Measurements from ENCODE around the gene COX5A. TPM values are rescaled to one million over a fixed set of nuclear protein-coding genes. Genes with fewer than 3 reads are reported as not detected.

The COX5A gene
- 10 to 100 TPM; 45.2 to 66.3 TPM for total RNA-seq

- Histone ChIP-seq H3K36me3 (no peaks in the 10 kb centered on the region), H3K9me3 (no peaks in the 10 kb centered on the region), H3K4me3 (peak within 1 kb of the TSS; percentile 88), H3K27ac (peak within 1 kb of the TSS; percentile 87), H3K4me1 (ENCODE audit: control insufficient read depth in 1 of 2, low read depth in 2 of 2) (peaks cover 0 to 16% of the 10 kb centered on the region in 2 donors), H3K27me3 (replicated peaks; ENCODE audit: insufficient read depth) (no peaks in the 10 kb centered on the region)
- DNase-seq (ENCODE audit: low spot score) (peak; percentile 94), ATAC-seq (ENCODE audit: insufficient number of reproducible peaks, low FRiP score, low read depth) (peak; percentile 90)
- TF ChIP-seq CTCF (IDR thresholded peaks at IDR 0.05): no peak
Observed at GRCh38 chr15:74937590-74938371, at the start of gene COX5A. Gene COX5A, minus strand, starts transcription at chr15:74938073. Its CDS starts 59 bp downstream, at chr15:74938014.

GRCh38 chr15:74983725-74984231, 45.9 kb upstream of the COX5A start:
- Histone ChIP-seq H3K9me3 (no peaks in the 10 kb centered on the region), H3K27ac (no peak overlapping the region), H3K36me3 (no peaks in the 10 kb centered on the region), H3K4me1 (ENCODE audit: control insufficient read depth in 1 of 2, low read depth in 2 of 2) (no peaks in the 10 kb centered on the region), H3K4me3 (no peak overlapping the region), H3K27me3 (replicated peaks; ENCODE audit: insufficient read depth) (no peaks in the 10 kb centered on the region)
- no peak for TF ChIP-seq CTCF (IDR thresholded peaks at IDR 0.05)
- DNase-seq (ENCODE audit: low spot score) (no peak), ATAC-seq (ENCODE audit: insufficient number of reproducible peaks, low FRiP score, low read depth) (no peak)

GRCh38 chr15:74982183-74982582, 44.3 kb upstream of the COX5A start:
- DNase-seq (ENCODE audit: low spot score) (no peak), ATAC-seq (ENCODE audit: insufficient number of reproducible peaks, low FRiP score, low read depth) (no peak)
- H3K27me3 ChIP-seq (replicated peaks; ENCODE audit: insufficient read depth): no peaks in the 10 kb centered on the region
- no peak overlapping the region for H3K27ac ChIP-seq
- no peak overlapping the region for H3K4me3 ChIP-seq
- no peak for TF ChIP-seq CTCF (IDR thresholded peaks at IDR 0.05)
- H3K9me3 ChIP-seq: no peaks in the 10 kb centered on the region
- H3K4me1 ChIP-seq (ENCODE audit: control insufficient read depth in 1 of 2, low read depth in 2 of 2): no peaks in the 10 kb centered on the region
- H3K36me3 ChIP-seq: no peaks in the 10 kb centered on the region

GRCh38 chr15:74978503-74978902, 40.6 kb upstream of the COX5A start:
- Histone ChIP-seq H3K27ac (no peak overlapping the region), H3K9me3 (no peaks in the 10 kb centered on the region), H3K27me3 (replicated peaks; ENCODE audit: insufficient read depth) (no peaks in the 10 kb centered on the region), H3K4me1 (ENCODE audit: control insufficient read depth in 1 of 2, low read depth in 2 of 2) (no peaks in the 10 kb centered on the region), H3K36me3 (no peaks in the 10 kb centered on the region), H3K4me3 (no peak overlapping the region)
- TF ChIP-seq CTCF (IDR thresholded peaks at IDR 0.05): no peak
- no peak for DNase-seq (ENCODE audit: low spot score)
- no peak for ATAC-seq (ENCODE audit: insufficient number of reproducible peaks, low FRiP score, low read depth)

- DNase-seq (ENCODE audit: low spot score) (no peak), ATAC-seq (ENCODE audit: insufficient number of reproducible peaks, low FRiP score, low read depth) (no peak)
- Histone ChIP-seq H3K27ac (no peak overlapping the region), H3K36me3 (no peaks in the 10 kb centered on the region), H3K4me3 (no peak overlapping the region), H3K27me3 (replicated peaks; ENCODE audit: insufficient read depth) (no peaks in the 10 kb centered on the region), H3K4me1 (ENCODE audit: control insufficient read depth in 1 of 2, low read depth in 2 of 2) (no peaks in the 10 kb centered on the region), H3K9me3 (no peaks in the 10 kb centered on the region)
- no peak for TF ChIP-seq CTCF (IDR thresholded peaks at IDR 0.05)
Observed at GRCh38 chr15:74978077-74978476, 40.2 kb upstream of the COX5A start.

Measured in thoracic aorta (tissue), 2 donors.